HG03558 (cell line): Measurements from ENCODE around the gene HNRNPR.
A peak's percentile ranks its signal among the peaks of the same experiment; 100 is the strongest.

Experiments used
- ATAC-seq: cut with Tn5 transposase; IDR thresholded peaks from one replicate; pipeline ENCODE4 v1.9.1; 2021; ENCODE audit warnings: moderate number of reproducible peaks; ENCODE audit not compliant: unreplicated experiment; ENCODE audit errors: extremely low read depth

The HNRNPR gene

DNA sequence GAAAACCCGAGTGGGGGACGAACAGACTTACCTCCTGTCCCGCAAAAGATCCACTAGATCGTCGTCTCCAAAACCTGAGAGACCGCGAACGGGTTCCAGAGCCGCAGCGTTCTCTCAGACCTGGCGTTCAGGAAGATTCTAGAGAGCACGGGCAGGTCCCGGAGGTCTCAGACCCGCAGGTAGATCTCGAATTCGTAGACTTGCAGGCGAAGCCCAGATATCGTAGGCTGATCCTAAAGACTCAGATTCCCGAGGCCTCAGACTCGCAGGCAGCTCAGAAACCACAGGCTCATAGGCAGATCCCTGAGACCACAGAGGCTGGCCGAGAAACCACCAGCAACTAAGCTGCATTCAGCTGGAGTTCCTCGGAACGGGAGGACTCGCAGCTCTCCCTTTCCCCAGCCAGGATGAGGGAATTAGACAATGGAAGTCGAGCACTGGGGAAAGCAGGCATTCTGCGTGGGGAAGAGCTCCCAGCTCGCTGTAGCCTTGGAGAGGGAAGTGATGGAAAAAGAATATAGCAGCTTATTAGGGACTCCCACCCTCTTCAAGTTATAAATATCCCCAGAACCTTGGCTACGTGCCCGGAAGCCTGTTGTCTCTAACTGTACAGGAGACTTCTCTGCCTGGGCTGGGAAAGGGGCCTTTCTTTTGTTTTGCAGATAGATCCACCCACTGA lies 25.4 kb upstream of the HNRNPR start, which contains the start of gene ZNF436:
Gene ZNF436 (minus strand): TSS at position 502 of the 679 bp plus-strand sequence. CDS start 1,831 bp downstream, outside the sequence.
- ATAC-seq, result no peak

DNA sequence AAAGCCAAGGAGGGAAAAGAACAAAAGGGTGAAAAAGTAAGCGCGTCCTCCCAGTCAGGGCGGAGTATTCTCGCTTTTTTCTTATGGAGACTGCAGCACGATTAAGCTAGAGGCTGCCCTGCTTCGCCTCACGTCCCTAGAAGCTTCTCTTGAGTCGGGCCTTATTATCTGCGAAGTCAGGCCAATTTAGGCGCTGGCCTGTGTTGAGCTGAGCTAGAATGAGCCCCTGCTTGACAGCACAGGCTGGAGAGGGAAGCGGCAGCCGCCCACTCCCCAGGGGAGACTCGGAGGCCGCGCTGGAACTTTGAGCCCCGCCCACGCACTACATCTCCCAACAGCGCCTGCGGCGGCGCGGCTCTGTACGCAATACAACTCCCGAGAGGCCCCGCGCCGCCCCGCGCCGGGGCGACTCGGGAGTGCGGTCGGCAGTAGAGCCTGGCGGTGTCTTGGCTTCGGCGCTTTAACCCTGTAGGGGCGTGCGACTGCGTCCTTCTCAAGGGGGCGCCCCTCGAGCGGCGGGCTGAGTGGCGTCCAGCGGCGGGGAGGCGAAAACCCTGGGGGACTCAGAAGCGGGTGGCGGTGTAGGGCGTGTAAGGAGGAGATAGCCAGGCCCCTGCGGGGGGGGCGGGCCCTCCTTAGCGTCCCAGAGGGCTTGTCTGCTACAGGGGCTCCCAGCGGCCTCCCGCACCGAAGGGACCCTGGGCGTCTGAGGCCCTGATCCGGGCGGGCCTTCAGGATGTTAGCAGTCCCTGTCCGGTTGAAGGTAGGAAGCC lies 24.7 kb upstream of the HNRNPR start:
- ATAC-seq, result peak; percentile 50

DNA sequence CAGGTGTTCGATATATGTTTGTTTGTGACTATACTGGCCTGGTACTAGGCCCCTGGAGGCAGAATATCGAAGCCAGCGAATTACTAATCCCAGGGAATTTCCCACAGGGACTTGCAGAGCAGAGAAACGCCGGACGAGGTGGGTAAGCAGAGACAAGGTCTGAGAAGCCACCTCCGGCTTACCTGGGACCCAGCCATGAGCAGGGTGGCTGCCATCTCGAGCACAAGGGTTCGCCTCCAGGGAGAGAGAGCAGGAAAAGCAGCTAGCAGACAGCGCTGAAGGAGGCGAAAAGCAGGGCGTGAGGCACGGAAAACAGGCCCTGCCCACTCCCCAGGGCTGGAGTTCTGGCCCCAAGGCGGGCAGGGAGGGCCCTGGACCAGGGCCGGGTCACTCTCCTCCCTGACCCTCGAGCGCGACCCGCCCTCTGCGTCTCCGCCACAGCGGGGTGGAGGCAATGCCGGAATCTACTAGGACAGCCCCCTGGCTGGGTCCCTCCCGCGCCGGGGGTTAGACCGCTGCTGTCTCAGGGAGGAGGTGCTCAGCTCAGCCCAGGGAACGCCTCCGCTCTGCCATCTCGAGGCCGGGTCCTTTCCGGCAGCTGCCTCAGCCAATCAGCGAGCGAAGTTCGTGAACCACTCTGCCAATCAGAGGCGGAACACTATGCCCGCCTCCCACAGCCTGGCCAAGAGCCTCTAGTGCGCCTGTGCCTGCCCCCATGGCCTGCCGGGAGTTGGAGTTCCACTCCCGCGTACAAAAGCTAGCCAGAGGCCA lies 23.9 kb upstream of the HNRNPR start:
- peak; percentile 79 for ATAC-seq

DNA sequence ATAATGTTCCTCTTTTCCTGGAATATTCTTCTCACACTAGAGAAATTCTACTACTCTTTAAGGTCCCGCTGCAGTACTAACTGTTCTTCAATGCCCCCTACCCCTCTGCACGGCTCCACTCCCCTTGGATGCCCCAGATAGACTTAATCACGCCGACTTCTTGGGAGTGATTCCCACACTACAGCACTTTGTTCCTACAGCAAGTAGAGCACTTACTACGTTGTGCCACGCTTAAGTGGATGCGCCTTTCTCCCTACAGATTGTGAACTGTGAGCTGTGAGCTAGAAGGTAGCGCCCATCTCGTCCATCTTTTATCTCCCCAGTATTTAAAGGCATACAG lies 23.3 kb upstream of the HNRNPR start:
- no peak for ATAC-seq

DNA sequence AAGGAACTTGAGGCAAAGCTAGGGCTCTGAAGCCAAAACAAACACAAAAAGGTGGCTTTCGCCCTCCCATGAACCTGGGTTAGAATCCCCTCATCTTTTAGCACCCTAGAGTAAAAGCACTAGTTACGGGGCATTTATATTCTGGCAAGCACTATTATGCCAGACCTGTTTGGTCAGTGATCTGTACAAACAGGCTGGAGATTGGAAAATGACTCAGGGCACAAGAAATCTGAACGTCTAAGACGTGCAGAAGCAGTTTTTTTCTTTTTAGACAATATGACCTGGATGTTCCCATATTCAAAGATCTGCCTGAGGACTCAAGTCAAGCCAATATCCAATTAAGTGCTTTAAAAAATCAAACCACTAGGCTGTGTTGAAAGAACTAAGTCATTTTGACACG lies 22.5 kb upstream of the HNRNPR start:
- no peak for ATAC-seq

DNA sequence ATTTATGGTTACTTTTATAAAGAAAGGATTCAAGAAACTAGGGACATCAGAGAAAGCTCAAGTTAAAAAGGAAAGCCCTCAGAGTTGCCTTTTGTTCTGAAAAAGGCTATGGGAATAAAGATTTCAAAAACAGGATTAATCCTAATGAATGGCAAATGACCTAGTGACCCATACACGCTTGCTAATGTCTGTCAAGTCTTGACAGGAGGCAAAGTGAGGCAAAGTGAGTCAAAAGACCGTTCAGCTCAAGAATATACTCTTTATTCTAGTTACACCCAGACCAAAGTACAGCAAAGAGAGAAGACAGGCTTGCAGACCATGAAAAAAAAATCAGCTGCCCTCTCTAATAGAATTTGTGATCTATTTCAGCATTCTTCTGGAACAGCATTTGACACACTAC lies 22.1 kb upstream of the HNRNPR start:
- no peak for ATAC-seq

DNA sequence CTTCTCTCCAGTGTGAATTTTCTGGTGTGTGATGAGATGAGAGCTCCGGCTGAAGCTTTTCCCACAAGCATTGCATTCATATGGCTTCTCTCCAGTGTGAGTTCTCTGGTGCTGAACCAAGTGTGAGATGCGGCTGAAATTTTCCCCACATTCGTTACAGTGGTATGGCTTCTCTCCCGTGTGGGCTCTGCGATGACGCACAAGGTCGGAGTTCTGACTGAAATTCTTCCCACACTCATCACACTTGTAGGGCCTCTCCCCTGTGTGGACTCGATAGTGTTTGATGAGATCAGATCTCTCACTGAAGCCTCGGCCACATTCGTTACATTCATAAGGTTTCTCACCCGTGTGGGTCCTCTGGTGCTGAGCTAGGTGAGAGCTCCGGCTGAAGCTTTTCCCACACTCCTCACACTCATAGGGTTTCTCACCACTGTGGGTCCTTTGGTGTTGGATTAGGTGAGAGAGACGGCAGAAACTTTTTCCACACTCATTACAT lies 18.2 kb upstream of the HNRNPR start:
- ATAC-seq, result no peak

DNA sequence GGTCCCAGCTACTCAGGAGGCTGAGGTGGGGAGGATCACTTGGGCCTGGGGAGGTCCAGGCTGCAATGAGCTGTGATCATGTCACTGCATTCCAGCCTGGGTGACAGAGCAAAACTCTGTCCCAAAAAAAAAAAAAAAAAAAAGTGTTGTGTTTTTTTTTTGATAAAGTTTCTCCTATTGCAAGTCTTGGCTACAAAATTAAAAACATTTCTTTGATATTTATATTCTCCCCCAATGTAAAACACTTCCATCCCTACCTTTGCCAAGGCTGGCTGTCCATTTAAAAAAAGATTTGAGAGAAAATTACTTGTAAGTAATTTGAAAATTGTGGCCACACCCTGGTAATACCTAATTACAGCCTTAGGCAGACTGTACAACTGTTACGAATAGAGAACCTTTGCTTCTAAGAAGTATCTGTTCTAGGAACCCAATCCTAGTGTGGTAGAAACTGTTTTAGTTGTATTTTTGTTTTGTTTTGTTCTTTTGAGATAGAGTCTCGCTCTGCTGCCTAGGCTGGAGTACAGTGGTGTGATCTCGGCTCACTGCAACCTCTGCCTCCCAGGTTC lies 14.3 kb upstream of the HNRNPR start:
- ATAC-seq, result no peak

DNA sequence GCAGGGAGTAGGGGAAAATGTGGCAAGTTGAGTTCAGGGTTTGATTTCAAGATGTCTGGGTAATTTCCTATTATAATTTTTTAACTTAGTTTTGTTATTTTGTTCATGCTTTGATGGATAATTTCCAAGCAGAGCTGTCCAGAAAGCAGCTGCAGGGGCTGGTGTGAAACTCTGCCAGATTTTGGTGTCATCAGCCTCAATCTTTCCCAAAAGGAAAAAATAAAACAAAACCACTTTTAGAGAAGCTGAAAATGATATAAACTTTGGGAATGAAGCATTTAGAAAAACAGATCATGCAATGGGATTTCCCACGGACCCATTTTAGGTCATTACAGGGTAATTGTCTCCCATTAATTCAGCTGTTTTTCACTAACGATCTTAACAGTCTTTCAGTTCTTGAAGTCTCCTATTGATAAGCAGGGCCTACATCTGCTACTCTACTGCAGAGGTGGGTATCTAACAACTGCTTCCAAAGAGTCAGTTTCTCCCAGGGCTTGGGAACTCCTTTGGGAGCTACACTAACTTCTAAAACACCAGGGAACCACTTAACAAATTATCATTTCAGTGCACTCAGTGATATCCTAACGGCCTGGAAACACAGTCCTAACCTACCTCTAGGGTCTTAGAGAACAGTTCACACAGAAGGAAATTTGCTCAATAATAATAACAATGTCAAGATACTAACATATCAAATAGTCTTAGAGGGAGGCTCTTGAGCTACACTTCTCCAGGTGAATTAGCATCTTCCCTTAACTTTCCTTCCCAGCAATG lies 13.2 kb upstream of the HNRNPR start:
- no peak for ATAC-seq

DNA sequence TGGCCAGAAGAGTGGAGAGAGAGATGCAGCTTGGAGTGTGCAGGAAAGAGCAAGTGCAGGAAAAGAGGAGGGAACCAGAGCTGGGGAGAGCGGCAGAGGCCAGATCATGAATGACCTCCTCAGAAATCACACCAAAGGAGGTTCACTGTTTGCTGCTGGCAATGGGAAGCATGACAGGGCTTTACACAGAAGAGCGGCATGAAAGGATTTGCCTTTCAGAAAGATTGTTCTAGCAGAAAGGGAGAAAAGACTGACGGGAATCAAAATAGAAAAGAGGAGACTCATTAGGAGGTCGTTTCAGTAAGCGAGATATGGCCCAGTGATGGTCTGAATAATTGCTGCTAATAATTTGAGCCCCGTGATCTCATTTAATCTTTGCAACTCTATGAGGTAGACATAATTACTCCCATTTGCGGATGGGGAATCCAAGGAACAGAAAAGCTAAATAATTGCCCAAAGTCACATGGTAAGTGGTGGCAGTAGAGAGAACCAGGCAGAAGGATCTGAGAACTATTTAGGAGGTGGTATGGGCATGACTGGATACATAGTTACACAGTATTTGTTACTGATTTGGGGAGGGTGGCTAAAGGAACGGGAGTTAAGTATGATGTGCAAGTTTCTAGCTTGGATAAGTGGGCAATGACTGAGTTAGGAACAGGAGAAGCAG lies 12.5 kb upstream of the HNRNPR start:
- no peak for ATAC-seq

DNA sequence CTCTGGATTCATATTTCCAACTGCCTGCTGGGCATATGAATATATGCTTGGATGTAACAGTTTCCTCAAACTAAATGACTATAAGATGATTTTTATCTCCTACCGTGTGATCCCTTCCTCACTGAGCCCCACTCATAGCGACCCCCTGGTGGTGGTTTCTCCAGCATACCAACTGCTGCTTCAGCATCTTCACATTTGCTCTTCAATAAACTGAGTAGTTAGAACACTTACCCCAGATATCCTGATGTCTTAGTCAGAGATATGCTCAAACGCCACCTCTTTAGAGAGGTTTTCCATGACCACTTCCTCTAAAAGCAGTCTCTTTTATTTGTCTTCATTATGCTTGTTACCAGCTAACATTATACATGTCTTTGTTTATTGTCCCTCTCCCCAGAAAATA lies 10.2 kb upstream of the HNRNPR start:
- no peak for ATAC-seq

DNA sequence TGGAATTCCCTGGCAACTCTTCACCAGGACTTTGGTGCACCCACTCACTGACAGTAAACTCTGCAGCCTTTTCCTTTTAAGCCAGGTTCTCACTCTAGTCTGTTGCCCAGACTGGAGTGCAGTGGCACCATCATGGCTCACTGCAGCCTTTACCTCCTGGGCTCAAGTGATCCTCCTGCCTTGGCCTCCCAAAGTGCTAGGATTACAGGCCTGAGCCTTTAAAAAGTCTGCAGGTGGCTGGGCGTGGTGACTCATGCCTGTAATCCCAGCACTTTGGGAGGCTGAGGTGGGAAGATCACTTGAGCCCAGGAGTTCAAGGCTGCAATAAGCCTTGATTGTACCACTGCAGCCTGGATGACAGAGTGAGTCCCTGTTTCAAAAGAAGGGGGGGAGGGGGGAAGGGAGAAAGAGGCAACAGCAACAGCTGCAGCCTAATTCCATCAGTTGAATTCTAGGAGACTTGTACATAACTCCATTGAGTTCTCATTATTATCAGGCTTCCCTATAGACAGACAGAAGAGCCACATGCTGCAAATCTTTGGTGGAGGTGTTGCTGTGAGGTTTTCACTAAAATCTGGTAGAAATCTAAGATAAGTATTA lies 8.1 kb upstream of the HNRNPR start:
- ATAC-seq, result no peak

DNA sequence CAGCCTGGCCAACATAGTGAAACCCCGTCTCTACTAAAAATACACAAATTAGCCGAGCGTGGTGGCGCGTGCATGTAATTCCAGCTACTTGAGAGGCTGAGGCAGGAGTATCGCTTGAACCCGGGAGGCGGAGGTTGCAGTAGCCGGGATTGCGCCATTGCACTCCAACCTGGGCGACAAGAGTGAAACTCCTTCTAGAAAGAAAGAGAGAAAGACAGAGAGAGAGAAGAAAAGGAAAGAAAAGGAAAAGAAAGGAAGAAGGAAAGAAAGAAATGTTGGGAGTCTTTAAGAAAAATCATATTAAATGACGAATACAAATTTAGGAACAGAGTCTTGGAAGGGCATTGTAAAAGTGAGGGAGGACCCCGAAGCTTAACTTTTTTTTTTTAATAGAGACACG lies 1.8 kb upstream of the HNRNPR start:
- no peak for ATAC-seq

DNA sequence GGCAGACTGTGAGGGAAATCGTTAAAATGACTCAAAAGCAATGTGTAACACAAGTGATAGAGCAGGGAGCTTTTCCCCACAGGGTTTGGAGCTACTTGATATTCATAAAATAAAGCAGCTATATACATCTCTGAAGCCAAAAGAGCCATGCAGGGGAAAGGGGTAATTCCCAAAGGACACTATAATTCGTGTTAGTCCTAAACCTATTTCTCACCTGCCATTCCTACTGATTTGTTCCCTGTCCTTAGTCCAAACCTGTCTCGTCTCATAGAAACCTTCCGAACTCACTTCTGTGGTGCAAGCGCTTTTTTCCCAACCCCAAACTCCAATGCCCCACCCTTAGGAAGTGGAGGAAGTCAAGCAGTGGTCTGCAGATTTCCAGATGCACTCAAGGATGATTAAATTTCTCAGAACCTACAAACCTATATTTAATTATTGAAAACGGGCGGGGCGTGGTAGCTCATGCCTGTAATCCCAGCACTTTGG lies 946 bp upstream of the HNRNPR start:
- ATAC-seq, result no peak

DNA sequence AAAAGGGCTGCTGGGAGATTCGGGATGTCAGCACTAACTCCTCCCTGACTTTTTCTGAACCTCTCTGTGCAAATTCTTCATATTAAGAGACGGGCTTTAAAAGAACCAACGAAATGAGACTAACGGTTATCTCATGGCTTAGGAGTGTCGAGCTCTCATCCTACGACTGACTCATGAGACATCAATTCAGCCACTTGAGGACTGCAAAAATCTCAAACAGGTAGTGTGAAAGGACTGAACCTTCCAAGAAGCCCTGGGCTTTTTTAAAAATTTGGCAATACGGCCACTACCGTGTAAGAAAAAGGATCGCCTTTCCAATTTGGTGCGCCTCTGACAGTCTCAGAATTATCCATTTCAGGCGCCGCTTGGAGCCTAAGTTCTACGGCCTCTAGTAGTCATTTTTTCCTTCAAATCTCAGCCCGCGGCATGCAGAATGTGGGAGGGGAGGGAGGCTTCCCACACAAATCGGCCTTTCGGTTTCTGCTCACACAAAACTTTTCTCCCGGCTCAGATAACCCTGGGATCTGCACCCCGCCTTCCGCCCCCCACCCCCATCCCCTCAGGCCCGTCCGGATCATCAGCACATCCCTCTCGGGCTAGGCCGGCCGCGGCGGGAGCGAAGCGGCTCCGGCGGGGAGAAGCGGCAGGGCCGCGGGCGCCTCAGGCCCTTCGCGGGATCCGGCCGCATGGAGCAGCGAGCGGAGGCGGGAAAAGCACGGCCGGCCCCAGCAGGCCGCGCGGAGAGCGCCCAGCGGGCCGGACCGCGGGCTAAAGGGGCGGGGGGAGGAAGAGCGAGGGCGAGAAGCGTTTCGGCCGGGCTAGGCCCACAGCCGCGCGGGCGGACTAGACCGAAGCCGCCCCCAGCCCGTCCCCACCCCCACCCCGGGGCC lies 618 bp downstream of the HNRNPR start:
- ATAC-seq, result no peak

DNA sequence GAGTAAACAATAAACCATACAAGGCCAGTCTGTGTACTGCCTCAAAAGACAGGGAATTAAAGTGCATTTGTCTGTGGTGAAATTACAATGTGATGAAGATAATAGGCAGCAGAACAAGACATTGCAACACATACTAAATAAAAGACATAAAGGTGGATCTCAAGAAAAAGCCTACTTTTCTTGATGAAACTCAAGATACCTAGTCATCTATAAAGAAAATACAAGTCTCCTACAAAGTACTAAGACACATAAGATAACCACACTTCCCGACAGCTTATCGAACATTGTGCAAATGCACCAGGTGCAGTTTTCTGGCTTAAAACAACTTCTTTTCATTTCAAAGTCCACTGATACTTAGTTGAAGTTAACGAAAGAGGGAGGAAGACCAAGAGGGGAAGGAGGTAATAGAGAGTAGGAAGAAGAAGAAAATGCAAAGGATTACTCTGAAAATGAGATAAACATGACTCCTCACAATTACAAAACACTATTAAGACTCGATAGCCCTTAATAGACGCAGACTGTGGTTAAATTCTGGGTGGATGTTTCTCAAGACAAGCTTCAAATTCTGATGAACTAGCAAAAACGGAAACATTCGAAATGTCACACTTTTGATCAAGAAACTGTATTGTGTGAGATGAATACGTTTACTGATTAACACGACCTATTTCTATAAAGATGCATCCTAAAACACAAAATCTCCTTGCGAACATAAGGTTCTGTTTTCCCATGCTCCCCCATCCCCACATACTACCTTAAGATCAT lies 2.0 kb downstream of the HNRNPR start:
- ATAC-seq, result no peak

DNA sequence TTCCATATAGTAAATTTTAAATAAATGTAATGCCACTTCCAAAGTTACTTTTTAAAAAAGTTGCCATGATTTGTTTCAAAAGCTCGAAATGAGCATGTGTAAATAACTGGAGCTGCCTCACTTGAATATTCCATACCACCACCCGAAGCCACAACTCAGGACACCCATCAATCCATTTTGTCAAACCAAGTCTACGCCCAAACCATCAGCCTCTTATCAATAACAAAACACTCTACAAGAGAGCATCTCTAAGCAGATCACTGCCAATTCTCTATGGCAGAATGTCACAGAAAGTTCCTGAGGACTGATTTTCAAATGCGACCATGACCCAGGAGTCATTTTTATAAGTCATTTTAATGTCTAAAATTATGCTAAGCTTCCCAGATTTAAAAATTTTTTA lies 4.5 kb downstream of the HNRNPR start:
- ATAC-seq, result no peak
